GM23338 (cell line): ENCODE measurements around the gene ZMYM4. TPM values are rescaled to one million over a fixed set of nuclear protein-coding genes. Genes with fewer than 3 reads are reported as not detected.

Experiments
- ATAC-seq: fragments of 200-7000 bp; cut with Tn5 transposase; 3 replicates; pipeline ENCODE4 v1.9.1; 2020
- DNase-seq: peaks from one replicate; pipeline ENCODE4 v3.0.0-alpha.2; 2015; ENCODE audit warnings: low spot score
- H2AFZ ChIP-seq: fragments of 200-600 bp; sonication (generic); 2 replicates; pipeline ENCODE4 v1.8.0; 2016; ENCODE audit warnings: antibody characterized with exemption, mild to moderate bottlenecking, moderate library complexity
- H3F3A ChIP-seq: fragments of 200-600 bp; sonication (generic); replicated peaks from 2 replicates; pipeline ENCODE4 v1.8.0; 2017; ENCODE audit warnings: antibody characterized with exemption, mixed run types, low read depth
- H3K27ac ChIP-seq: fragments of 200-600 bp; sonication (generic); 2 replicates; pipeline ENCODE4 v1.6.1; 2016; ENCODE audit warnings: low read depth
- H3K27me3 ChIP-seq: fragments of 200-600 bp; sonication (generic); 2 replicates; pipeline ENCODE4 v1.8.0; 2016; ENCODE audit warnings: mild to moderate bottlenecking, mixed run types, moderate library complexity; ENCODE audit not compliant: insufficient read depth
- H3K36me3 ChIP-seq: fragments of 200-600 bp; sonication (generic); 2 replicates; pipeline ENCODE4 v1.8.0; 2016; ENCODE audit warnings: mild to moderate bottlenecking; ENCODE audit not compliant: insufficient read depth
- H3K4me1 ChIP-seq: fragments of 200-600 bp; sonication (generic); 2 replicates; pipeline ENCODE4 v1.8.0; 2016; ENCODE audit warnings: mild to moderate bottlenecking, moderate library complexity; ENCODE audit not compliant: insufficient read depth
- H3K4me2 ChIP-seq: fragments of 200-600 bp; sonication (generic); 2 replicates; pipeline ENCODE4 v1.7.1; 2017; ENCODE audit warnings: mixed run types
- H3K4me3 ChIP-seq: fragments of 200-600 bp; sonication (generic); 2 replicates; pipeline ENCODE4 v1.6.1; 2016; ENCODE audit warnings: mixed run types
- H3K79me2 ChIP-seq: fragments of 200-600 bp; sonication (generic); replicated peaks from 2 replicates; pipeline ENCODE4 v1.8.0; 2017; ENCODE audit warnings: mild to moderate bottlenecking; ENCODE audit not compliant: insufficient read depth
- H3K9me2 ChIP-seq: fragments of 200-600 bp; sonication (generic); 2 replicates; pipeline ENCODE4 v1.8.0; 2017; ENCODE audit not compliant: insufficient read depth
- H4K20me1 ChIP-seq: fragments of 200-600 bp; sonication (generic); replicated peaks from 2 replicates; pipeline ENCODE4 v1.8.0; 2017; ENCODE audit warnings: mild to moderate bottlenecking; ENCODE audit not compliant: insufficient read depth
- H3K27ac Mint-ChIP-seq: 2 replicates; pipeline ENCODE4 v1.8.0; 2020; ENCODE audit warnings: inconsistent platforms, mild to moderate bottlenecking, moderate library complexity, mixed read lengths
- H3K27me3 Mint-ChIP-seq: 3 replicates; pipeline ENCODE4 v1.8.0; 2022; ENCODE audit warnings: low read depth, mild to moderate bottlenecking, moderate library complexity, mixed read lengths, inconsistent platforms; ENCODE audit not compliant: insufficient read depth, poor library complexity
- H3K36me3 Mint-ChIP-seq: 3 replicates; pipeline ENCODE4 v1.8.0; 2021; ENCODE audit warnings: low read depth, mild to moderate bottlenecking, inconsistent platforms, moderate library complexity, mixed read lengths
- H3K4me1 Mint-ChIP-seq: 3 replicates; pipeline ENCODE4 v1.8.0; 2020; ENCODE audit warnings: mild to moderate bottlenecking, inconsistent platforms, mixed read lengths
- H3K4me3 Mint-ChIP-seq: 3 replicates; pipeline ENCODE4 v1.8.0; 2021; ENCODE audit warnings: moderate library complexity, mild to moderate bottlenecking, inconsistent platforms, mixed read lengths
- H3K9me3 Mint-ChIP-seq: 3 replicates; pipeline ENCODE4 v1.8.0; 2020; ENCODE audit warnings: moderate library complexity, mild to moderate bottlenecking, inconsistent platforms, mixed read lengths
- CREB1 ChIP-seq: fragments of 250-450 bp; sonication (Bioruptor Pico); IDR thresholded peaks from 2 replicates; pipeline ENCODE4 v1.5.0; 2020; ENCODE audit warnings: low read depth, mild to moderate bottlenecking, moderate library complexity
- EZH2 ChIP-seq: fragments of 200-600 bp; sonication (generic); IDR thresholded peaks from one replicate; pipeline ENCODE4 v1.8.0; 2017; ENCODE audit warnings: antibody characterized with exemption, mild to moderate bottlenecking, low read depth; ENCODE audit not compliant: unreplicated experiment
- EZH2phosphoT487 ChIP-seq: fragments of 200-600 bp; sonication (generic); IDR thresholded peaks from one replicate; pipeline ENCODE4 v1.8.1; 2018; ENCODE audit warnings: antibody characterized with exemption; ENCODE audit not compliant: unreplicated experiment
- JUNB ChIP-seq: IDR thresholded peaks from one replicate; pipeline ENCODE4 v1.6.1; 2016; ENCODE audit warnings: antibody characterized with exemption; ENCODE audit not compliant: unreplicated experiment
- NANOG ChIP-seq: IDR thresholded peaks from 2 replicates; pipeline ENCODE4 v1.6.1; 2016; ENCODE audit warnings: antibody characterized with exemption, borderline replicate concordance
- STAT1 ChIP-seq: IDR thresholded peaks from one replicate; pipeline ENCODE4 v1.6.1; 2016; ENCODE audit warnings: antibody characterized with exemption; ENCODE audit not compliant: unreplicated experiment
- ZNF114 ChIP-seq: fragments of 250-450 bp; sonication (Bioruptor Pico); IDR thresholded peaks from 2 replicates; pipeline ENCODE4 v1.5.0; 2020; ENCODE audit warnings: mild to moderate bottlenecking, moderate library complexity
- ZNF331 ChIP-seq: fragments of 250-450 bp; sonication (Bioruptor Pico); IDR thresholded peaks from 2 replicates; pipeline ENCODE4 v1.5.0; 2020; ENCODE audit warnings: low read depth, mild to moderate bottlenecking, moderate library complexity
- ZNF462 ChIP-seq: fragments of 250-450 bp; sonication (Bioruptor Pico); IDR thresholded peaks from 2 replicates; pipeline ENCODE4 v1.5.0; 2020; ENCODE audit warnings: mild to moderate bottlenecking, moderate library complexity
- polyA plus RNA-seq: library from polyadenylated mRNA; unstranded; fragments of >200 nt; fragmentation: Nextera tagmentation; extraction: Ambion mirVana; gene quantifications from 2 replicates; pipeline ENCODE4 v1.2.1, GENCODE V29; 2016
- total RNA-seq: library from RNA; depleted of rRNA; stranded (reverse); fragments of >200 nt; shearing (Covaris generic); gene quantifications from 2 replicates; pipeline ENCODE4 v1.2.3, GENCODE V29; 2014
- TF ChIP-seq, protein P1 (sequence below), 2 experiments: fragments of 200-600 bp in 1 of 2; sonication (generic) in 1 of 2; conservative IDR thresholded peaks; 2 replicates each; pipeline versions ENCODE4 v1.5.1 to v1.6.1; 2016 to 2017; ENCODE audit warnings: antibody characterized with exemption in 2 of 2, low read depth in 2 of 2, mild to moderate bottlenecking in 2 of 2, moderate library complexity in 1 of 2
- TF ChIP-seq, protein P2 (sequence below): IDR thresholded peaks from 2 replicates; pipeline ENCODE4 v1.6.1; 2016; ENCODE audit warnings: antibody characterized with exemption

Gene ZMYM4
- total and polyA plus RNA-seq, 2 experiments from 2014 or later: 65.4 to 68.5 TPM

- TF ChIP-seq, protein P1, sequence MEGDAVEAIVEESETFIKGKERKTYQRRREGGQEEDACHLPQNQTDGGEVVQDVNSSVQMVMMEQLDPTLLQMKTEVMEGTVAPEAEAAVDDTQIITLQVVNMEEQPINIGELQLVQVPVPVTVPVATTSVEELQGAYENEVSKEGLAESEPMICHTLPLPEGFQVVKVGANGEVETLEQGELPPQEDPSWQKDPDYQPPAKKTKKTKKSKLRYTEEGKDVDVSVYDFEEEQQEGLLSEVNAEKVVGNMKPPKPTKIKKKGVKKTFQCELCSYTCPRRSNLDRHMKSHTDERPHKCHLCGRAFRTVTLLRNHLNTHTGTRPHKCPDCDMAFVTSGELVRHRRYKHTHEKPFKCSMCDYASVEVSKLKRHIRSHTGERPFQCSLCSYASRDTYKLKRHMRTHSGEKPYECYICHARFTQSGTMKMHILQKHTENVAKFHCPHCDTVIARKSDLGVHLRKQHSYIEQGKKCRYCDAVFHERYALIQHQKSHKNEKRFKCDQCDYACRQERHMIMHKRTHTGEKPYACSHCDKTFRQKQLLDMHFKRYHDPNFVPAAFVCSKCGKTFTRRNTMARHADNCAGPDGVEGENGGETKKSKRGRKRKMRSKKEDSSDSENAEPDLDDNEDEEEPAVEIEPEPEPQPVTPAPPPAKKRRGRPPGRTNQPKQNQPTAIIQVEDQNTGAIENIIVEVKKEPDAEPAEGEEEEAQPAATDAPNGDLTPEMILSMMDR (conservative IDR thresholded peaks at IDR 0.05; ENCODE audit: low read depth in 2 of 2): no peak
- no peak for TF ChIP-seq STAT1
- TF ChIP-seq NANOG: no peak
- no peak for TF ChIP-seq EZH2
- TF ChIP-seq EZH2phosphoT487: no peak
- no peak for TF ChIP-seq ZNF462 (CRISPR knock-in tag)
- no peak for TF ChIP-seq ZNF114 (CRISPR knock-in tag)
Observed at GRCh38 chr1:35255276-35255675, 13.2 kb upstream of the ZMYM4 start (continued).

- Histone ChIP-seq H3F3A (no peaks in the 10 kb centered on the region), H2AFZ (no peak overlapping the region), H3K4me3 (no peak overlapping the region), H3K4me1 (peaks cover 2% of the 10 kb centered on the region; the same call in 1 of the 2 replicates), H4K20me1 (no peaks in the 10 kb centered on the region), H3K79me2 (no peaks in the 10 kb centered on the region), H3K27me3 (no peaks in the 10 kb centered on the region), H3K27ac (no peak overlapping the region; the same call in 1 of the 2 replicates), H3K36me3 (no peaks in the 10 kb centered on the region), H3K9me2 (no peaks in the 10 kb centered on the region), H3K4me2 (no peak overlapping the region)
- Mint-ChIP-seq H3K4me3 (no peak overlapping the region), H3K9me3 (no peaks in the 10 kb centered on the region), H3K36me3 (no peaks in the 10 kb centered on the region), H3K4me1 (peaks cover 1% of the 10 kb centered on the region; the same call in 2 of the 3 replicates), H3K27me3 (no peaks in the 10 kb centered on the region), H3K27ac (no peak overlapping the region)
- DNase-seq: no peak
- no peak for ATAC-seq
- no peak for TF ChIP-seq ZNF331 (CRISPR knock-in tag)
- TF ChIP-seq JUNB: no peak
- TF ChIP-seq CREB1: no peak
- no peak for TF ChIP-seq NANOG
- TF ChIP-seq, protein P2, sequence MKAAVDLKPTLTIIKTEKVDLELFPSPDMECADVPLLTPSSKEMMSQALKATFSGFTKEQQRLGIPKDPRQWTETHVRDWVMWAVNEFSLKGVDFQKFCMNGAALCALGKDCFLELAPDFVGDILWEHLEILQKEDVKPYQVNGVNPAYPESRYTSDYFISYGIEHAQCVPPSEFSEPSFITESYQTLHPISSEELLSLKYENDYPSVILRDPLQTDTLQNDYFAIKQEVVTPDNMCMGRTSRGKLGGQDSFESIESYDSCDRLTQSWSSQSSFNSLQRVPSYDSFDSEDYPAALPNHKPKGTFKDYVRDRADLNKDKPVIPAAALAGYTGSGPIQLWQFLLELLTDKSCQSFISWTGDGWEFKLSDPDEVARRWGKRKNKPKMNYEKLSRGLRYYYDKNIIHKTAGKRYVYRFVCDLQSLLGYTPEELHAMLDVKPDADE: no peak
- TF ChIP-seq, protein P1 (conservative IDR thresholded peaks at IDR 0.05; ENCODE audit: low read depth in 2 of 2): no peak
Observed at GRCh38 chr1:35259561-35259960, 8.9 kb upstream of the ZMYM4 start.
